ENCODE data around the gene CCL18.

CCL18 gene

DNA sequence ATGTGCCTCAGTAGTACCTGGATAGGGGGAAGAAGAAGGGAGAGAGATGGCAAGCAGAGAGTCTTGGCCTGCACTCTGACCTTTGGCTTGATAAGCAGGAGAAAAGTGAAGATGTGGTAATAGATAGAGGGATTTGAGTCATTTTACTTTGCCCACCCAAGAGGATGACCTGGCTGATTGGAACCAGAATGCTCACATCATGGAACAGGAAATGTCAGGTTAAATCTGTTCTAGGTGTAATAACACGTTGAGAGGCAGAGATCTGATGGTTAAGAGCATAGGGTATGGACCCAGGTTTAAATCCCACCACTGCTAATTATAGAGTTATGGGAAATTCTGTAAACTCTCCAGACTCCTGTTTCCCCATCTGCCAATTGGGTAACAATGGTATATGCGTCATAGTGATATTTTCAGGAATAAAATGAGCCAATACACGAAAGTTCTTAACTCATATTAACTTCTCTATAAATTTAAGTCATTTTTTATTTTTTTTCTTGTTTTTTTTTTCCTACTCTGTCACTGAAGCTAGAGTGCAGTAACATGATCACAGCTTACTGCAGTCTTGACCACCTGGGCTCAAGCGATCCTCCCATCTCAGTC, 8.1 kb upstream of the CCL18 start:
- TF ChIP-seq, protein P1, sequence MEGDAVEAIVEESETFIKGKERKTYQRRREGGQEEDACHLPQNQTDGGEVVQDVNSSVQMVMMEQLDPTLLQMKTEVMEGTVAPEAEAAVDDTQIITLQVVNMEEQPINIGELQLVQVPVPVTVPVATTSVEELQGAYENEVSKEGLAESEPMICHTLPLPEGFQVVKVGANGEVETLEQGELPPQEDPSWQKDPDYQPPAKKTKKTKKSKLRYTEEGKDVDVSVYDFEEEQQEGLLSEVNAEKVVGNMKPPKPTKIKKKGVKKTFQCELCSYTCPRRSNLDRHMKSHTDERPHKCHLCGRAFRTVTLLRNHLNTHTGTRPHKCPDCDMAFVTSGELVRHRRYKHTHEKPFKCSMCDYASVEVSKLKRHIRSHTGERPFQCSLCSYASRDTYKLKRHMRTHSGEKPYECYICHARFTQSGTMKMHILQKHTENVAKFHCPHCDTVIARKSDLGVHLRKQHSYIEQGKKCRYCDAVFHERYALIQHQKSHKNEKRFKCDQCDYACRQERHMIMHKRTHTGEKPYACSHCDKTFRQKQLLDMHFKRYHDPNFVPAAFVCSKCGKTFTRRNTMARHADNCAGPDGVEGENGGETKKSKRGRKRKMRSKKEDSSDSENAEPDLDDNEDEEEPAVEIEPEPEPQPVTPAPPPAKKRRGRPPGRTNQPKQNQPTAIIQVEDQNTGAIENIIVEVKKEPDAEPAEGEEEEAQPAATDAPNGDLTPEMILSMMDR (conservative IDR thresholded peaks at IDR 0.05; ENCODE audit: low read depth, low read length), result no peak
- DNase-seq (ENCODE audit: low read depth), result no peak
- H3K4me3 ChIP-seq (ENCODE audit: low read depth, low read length), result no peak overlapping the region

DNA sequence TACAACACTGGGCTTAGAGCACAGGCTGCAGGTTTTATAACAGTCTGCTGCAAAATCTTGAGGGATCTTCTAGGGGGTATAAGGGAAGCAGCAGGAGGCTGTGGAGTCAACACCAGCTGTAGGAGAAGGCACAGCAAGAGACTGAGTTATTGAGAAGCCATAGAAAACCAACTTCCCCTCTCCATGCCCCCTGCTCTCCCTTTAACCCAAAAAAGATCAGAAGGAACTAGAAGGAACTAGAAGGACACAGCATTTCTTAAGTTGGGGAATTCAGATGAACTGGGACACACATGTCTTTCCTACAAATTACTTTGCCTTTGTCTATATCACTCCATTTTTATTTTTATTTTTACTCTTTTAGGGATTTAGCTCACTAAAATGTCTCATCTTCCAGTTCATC, 6.2 kb upstream of the CCL18 start:
- DNase-seq (ENCODE audit: low read depth), result no peak
- no peak overlapping the region for H3K4me3 ChIP-seq (ENCODE audit: low read depth, low read length)
- TF ChIP-seq, protein P1 (conservative IDR thresholded peaks at IDR 0.05; ENCODE audit: low read depth, low read length), result no peak

DNA sequence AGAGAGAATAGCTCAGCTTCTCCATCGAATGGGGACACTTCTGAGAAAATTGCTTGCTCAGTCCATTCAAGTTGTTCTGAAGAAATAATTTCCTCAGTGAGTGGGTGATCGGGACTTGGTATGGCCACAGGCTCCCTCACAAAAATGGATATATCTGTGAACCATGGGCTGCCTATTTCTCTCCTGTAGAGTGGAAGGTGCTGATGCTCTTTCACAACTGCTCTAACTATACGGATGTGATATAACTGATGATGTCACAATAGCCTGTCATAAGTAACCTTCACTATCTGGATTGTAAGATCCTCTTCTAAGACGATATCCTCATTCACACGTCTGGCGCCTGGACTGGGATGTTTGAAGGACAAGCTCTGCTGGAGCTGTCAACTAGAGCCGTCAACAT, 4.7 kb upstream of the CCL18 start:
- no peak overlapping the region for H3K4me3 ChIP-seq (ENCODE audit: low read depth, low read length)
- no peak for DNase-seq (ENCODE audit: low read depth)
- TF ChIP-seq, protein P1 (conservative IDR thresholded peaks at IDR 0.05; ENCODE audit: low read depth, low read length), result no peak

DNA sequence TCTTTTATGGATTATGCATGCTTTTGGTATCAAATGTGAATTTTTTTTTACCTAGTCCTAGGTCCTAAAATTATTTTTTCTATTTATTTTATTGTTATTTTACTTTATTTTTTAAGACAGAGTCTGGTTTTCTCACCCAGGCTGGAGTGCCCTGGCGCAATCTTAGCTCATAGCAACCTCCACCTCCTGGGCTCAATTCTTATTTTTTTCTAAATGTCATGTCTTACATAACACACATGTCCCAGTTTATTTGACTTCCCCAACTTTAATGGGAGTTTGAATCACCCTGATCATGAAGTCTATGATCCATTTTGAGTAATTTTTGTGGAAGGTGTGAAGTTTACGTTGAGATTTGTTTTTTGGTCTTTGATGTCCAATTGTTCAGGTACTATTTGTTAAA, 3.3 kb upstream of the CCL18 start:
- TF ChIP-seq, protein P1 (conservative IDR thresholded peaks at IDR 0.05; ENCODE audit: low read depth, low read length), result no peak
- no peak for DNase-seq (ENCODE audit: low read depth)
- H3K4me3 ChIP-seq (ENCODE audit: low read depth, low read length), result no peak overlapping the region

DNA sequence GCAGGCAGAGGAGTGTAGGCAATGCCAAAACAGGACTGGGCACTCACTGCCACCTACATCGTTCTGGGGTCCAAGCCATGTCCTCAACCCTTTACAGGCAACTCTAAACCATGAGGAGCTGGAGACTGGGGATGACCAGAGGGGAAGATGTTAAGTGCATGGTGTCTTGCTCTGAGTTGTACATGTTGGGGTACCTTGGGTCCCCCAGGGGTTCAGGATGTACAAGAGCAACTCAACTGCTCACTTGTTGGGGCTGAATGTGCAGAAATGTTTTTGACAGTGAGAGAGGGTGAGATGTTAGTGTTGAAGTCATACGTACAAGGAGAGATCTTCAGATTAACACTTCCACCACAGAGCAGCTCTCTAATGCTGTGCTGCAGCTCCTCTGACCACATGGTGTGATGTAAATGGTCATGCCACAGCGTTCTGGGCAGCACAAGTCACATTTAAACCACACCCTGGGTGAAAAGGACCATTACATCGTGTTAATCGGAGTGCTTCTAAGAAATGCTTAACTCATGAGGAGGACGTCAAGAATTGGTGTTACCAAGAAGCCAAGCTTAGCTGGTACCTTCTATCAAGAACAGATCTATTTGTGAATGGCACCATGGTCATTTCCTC, 2.4 kb downstream of the CCL18 start:
- TF ChIP-seq, protein P1 (conservative IDR thresholded peaks at IDR 0.05; ENCODE audit: low read depth, low read length), result no peak
- no peak for DNase-seq (ENCODE audit: low read depth)
- H3K4me3 ChIP-seq (ENCODE audit: low read depth, low read length), result no peak overlapping the region

DNA sequence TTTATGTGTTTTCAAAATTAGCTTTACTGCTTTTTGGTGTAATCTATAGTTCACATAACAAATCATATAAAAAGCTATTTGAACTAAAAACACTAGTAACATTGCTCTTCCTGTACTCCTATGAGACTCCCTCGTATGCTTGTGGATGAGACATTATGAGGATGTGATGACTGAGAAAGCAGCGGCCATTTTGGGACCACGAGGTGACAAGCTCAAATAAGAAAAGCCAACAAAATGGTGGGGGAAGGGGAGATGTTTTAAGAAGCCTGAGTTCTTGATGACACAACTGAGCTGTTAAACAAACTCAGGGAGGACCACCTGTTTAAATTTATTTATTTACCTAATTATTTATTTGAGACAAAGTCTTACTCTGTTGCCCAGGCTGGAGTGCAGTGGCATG, 4.5 kb downstream of the CCL18 start:
- TF ChIP-seq, protein P1 (conservative IDR thresholded peaks at IDR 0.05; ENCODE audit: low read depth, low read length), result no peak
- no peak overlapping the region for H3K4me3 ChIP-seq (ENCODE audit: low read depth, low read length)
- no peak for DNase-seq (ENCODE audit: low read depth)

DNA sequence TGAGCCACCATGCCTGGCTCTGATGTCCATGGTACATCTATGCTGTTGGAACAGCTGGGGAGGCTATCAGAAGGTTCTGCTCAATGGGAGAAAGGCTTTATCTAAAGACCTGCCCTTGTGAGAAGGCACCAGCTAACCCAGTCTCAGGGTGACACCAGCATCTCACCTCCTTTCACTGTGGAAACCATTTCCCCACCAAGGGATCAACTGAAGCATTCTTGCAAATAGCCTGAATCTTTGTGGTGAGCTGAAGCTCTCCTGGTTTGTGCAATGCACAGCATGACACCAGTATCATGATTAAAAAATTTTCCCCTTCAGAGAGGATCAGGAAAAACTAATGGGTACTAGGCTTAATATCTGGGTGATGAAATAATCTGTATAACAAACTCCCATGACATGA, 5.1 kb downstream of the CCL18 start:
- peak; percentile 58 for DNase-seq (ENCODE audit: low read depth)
- TF ChIP-seq, protein P1 (conservative IDR thresholded peaks at IDR 0.05; ENCODE audit: low read depth, low read length), result no peak
- no peak overlapping the region for H3K4me3 ChIP-seq (ENCODE audit: low read depth, low read length)
